GM23338 (cell line): ENCODE measurements around the gene PLS1. TPM values are rescaled to one million over a fixed set of nuclear protein-coding genes. Genes with fewer than 3 reads are reported as not detected.

Source experiments
- ATAC-seq: fragments of 200-7000 bp; cut with Tn5 transposase; 3 replicates; pipeline ENCODE4 v1.9.1; 2020
- DNase-seq: peaks from one replicate; pipeline ENCODE4 v3.0.0-alpha.2; 2015; ENCODE audit warnings: low spot score
- H2AFZ ChIP-seq: fragments of 200-600 bp; sonication (generic); 2 replicates; pipeline ENCODE4 v1.8.0; 2016; ENCODE audit warnings: antibody characterized with exemption, mild to moderate bottlenecking, moderate library complexity
- H3F3A ChIP-seq: fragments of 200-600 bp; sonication (generic); replicated peaks from 2 replicates; pipeline ENCODE4 v1.8.0; 2017; ENCODE audit warnings: antibody characterized with exemption, mixed run types, low read depth
- H3K27ac ChIP-seq: fragments of 200-600 bp; sonication (generic); 2 replicates; pipeline ENCODE4 v1.6.1; 2016; ENCODE audit warnings: low read depth
- H3K27me3 ChIP-seq: fragments of 200-600 bp; sonication (generic); 2 replicates; pipeline ENCODE4 v1.8.0; 2016; ENCODE audit warnings: mild to moderate bottlenecking, mixed run types, moderate library complexity; ENCODE audit not compliant: insufficient read depth
- H3K36me3 ChIP-seq: fragments of 200-600 bp; sonication (generic); 2 replicates; pipeline ENCODE4 v1.8.0; 2016; ENCODE audit warnings: mild to moderate bottlenecking; ENCODE audit not compliant: insufficient read depth
- H3K4me1 ChIP-seq: fragments of 200-600 bp; sonication (generic); 2 replicates; pipeline ENCODE4 v1.8.0; 2016; ENCODE audit warnings: mild to moderate bottlenecking, moderate library complexity; ENCODE audit not compliant: insufficient read depth
- H3K4me2 ChIP-seq: fragments of 200-600 bp; sonication (generic); 2 replicates; pipeline ENCODE4 v1.7.1; 2017; ENCODE audit warnings: mixed run types
- H3K4me3 ChIP-seq: fragments of 200-600 bp; sonication (generic); 2 replicates; pipeline ENCODE4 v1.6.1; 2016; ENCODE audit warnings: mixed run types
- H3K79me2 ChIP-seq: fragments of 200-600 bp; sonication (generic); replicated peaks from 2 replicates; pipeline ENCODE4 v1.8.0; 2017; ENCODE audit warnings: mild to moderate bottlenecking; ENCODE audit not compliant: insufficient read depth
- H3K9me2 ChIP-seq: fragments of 200-600 bp; sonication (generic); 2 replicates; pipeline ENCODE4 v1.8.0; 2017; ENCODE audit not compliant: insufficient read depth
- H4K20me1 ChIP-seq: fragments of 200-600 bp; sonication (generic); replicated peaks from 2 replicates; pipeline ENCODE4 v1.8.0; 2017; ENCODE audit warnings: mild to moderate bottlenecking; ENCODE audit not compliant: insufficient read depth
- H3K27ac Mint-ChIP-seq: 2 replicates; pipeline ENCODE4 v1.8.0; 2020; ENCODE audit warnings: inconsistent platforms, mild to moderate bottlenecking, moderate library complexity, mixed read lengths
- H3K27me3 Mint-ChIP-seq: 3 replicates; pipeline ENCODE4 v1.8.0; 2022; ENCODE audit warnings: low read depth, mild to moderate bottlenecking, moderate library complexity, mixed read lengths, inconsistent platforms; ENCODE audit not compliant: insufficient read depth, poor library complexity
- H3K36me3 Mint-ChIP-seq: 3 replicates; pipeline ENCODE4 v1.8.0; 2021; ENCODE audit warnings: low read depth, mild to moderate bottlenecking, inconsistent platforms, moderate library complexity, mixed read lengths
- H3K4me1 Mint-ChIP-seq: 3 replicates; pipeline ENCODE4 v1.8.0; 2020; ENCODE audit warnings: mild to moderate bottlenecking, inconsistent platforms, mixed read lengths
- H3K4me3 Mint-ChIP-seq: 3 replicates; pipeline ENCODE4 v1.8.0; 2021; ENCODE audit warnings: moderate library complexity, mild to moderate bottlenecking, inconsistent platforms, mixed read lengths
- H3K9me3 Mint-ChIP-seq: 3 replicates; pipeline ENCODE4 v1.8.0; 2020; ENCODE audit warnings: moderate library complexity, mild to moderate bottlenecking, inconsistent platforms, mixed read lengths
- CREB1 ChIP-seq: fragments of 250-450 bp; sonication (Bioruptor Pico); IDR thresholded peaks from 2 replicates; pipeline ENCODE4 v1.5.0; 2020; ENCODE audit warnings: low read depth, mild to moderate bottlenecking, moderate library complexity
- CTCF ChIP-seq, 2 experiments: fragments of 200-600 bp in 1 of 2; sonication (generic) in 1 of 2; conservative IDR thresholded peaks; 2 replicates each; pipeline versions ENCODE4 v1.5.1 to v1.6.1; 2016 to 2017; ENCODE audit warnings: antibody characterized with exemption in 2 of 2, low read depth in 2 of 2, mild to moderate bottlenecking in 2 of 2, moderate library complexity in 1 of 2
- EZH2 ChIP-seq: fragments of 200-600 bp; sonication (generic); IDR thresholded peaks from one replicate; pipeline ENCODE4 v1.8.0; 2017; ENCODE audit warnings: antibody characterized with exemption, mild to moderate bottlenecking, low read depth; ENCODE audit not compliant: unreplicated experiment
- EZH2phosphoT487 ChIP-seq: fragments of 200-600 bp; sonication (generic); IDR thresholded peaks from one replicate; pipeline ENCODE4 v1.8.1; 2018; ENCODE audit warnings: antibody characterized with exemption; ENCODE audit not compliant: unreplicated experiment
- JUNB ChIP-seq: IDR thresholded peaks from one replicate; pipeline ENCODE4 v1.6.1; 2016; ENCODE audit warnings: antibody characterized with exemption; ENCODE audit not compliant: unreplicated experiment
- NANOG ChIP-seq: IDR thresholded peaks from 2 replicates; pipeline ENCODE4 v1.6.1; 2016; ENCODE audit warnings: antibody characterized with exemption, borderline replicate concordance
- POLR2AphosphoS5 ChIP-seq: IDR thresholded peaks from 2 replicates; pipeline ENCODE4 v1.6.1; 2016; ENCODE audit warnings: antibody characterized with exemption, low read depth
- STAT1 ChIP-seq: IDR thresholded peaks from one replicate; pipeline ENCODE4 v1.6.1; 2016; ENCODE audit warnings: antibody characterized with exemption; ENCODE audit not compliant: unreplicated experiment
- ZNF331 ChIP-seq: fragments of 250-450 bp; sonication (Bioruptor Pico); IDR thresholded peaks from 2 replicates; pipeline ENCODE4 v1.5.0; 2020; ENCODE audit warnings: low read depth, mild to moderate bottlenecking, moderate library complexity
- polyA plus RNA-seq: library from polyadenylated mRNA; unstranded; fragments of >200 nt; fragmentation: Nextera tagmentation; extraction: Ambion mirVana; gene quantifications from 2 replicates; pipeline ENCODE4 v1.2.1, GENCODE V29; 2016
- total RNA-seq: library from RNA; depleted of rRNA; stranded (reverse); fragments of >200 nt; shearing (Covaris generic); gene quantifications from 2 replicates; pipeline ENCODE4 v1.2.3, GENCODE V29; 2014
- TF ChIP-seq, protein P1 (sequence below): IDR thresholded peaks from 2 replicates; pipeline ENCODE4 v1.6.1; 2016; ENCODE audit warnings: antibody characterized with exemption
- TF ChIP-seq, protein P2 (sequence below): IDR thresholded peaks from one replicate; pipeline ENCODE4 v1.6.1; 2018; ENCODE audit warnings: antibody characterized with exemption; ENCODE audit not compliant: unreplicated experiment

PLS1 gene
- total and polyA plus RNA-seq, 2 experiments from 2014 or later, result 18.4 to 42.2 TPM

DNA sequence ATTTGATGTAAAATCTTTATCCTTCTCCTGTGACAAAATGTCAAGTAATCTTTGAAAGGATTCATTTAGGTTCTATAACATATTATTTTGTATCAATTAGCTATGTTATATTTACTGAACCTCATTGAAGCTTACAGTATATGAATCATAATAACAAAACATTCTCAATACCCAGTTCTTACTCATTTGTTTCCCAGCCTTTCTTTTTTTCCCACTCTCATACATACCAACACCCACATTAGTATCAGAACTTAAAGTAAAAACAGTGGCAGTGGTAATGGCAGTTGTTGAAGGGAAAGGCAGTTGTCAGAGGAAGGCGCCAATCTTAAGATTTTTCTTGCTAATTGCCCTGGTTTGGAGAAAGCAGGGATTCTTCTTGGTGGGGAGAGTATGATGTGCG, 94.4 kb downstream of the PLS1 start:
- H3K4me3 Mint-ChIP-seq, result no peak overlapping the region
- ATAC-seq (no peak), DNase-seq (no peak)
- no peaks in the 10 kb centered on the region for H3K4me1 Mint-ChIP-seq
- TF ChIP-seq CREB1 (no peak), POLR2AphosphoS5 (no peak), EZH2phosphoT487 (no peak), STAT1 (no peak), ZNF331 (CRISPR knock-in tag) (no peak), NANOG (no peak), CTCF (conservative IDR thresholded peaks at IDR 0.05; ENCODE audit: low read depth in 2 of 2) (no peak)
- TF ChIP-seq, protein P1, sequence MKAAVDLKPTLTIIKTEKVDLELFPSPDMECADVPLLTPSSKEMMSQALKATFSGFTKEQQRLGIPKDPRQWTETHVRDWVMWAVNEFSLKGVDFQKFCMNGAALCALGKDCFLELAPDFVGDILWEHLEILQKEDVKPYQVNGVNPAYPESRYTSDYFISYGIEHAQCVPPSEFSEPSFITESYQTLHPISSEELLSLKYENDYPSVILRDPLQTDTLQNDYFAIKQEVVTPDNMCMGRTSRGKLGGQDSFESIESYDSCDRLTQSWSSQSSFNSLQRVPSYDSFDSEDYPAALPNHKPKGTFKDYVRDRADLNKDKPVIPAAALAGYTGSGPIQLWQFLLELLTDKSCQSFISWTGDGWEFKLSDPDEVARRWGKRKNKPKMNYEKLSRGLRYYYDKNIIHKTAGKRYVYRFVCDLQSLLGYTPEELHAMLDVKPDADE, result no peak
- H3K27me3 Mint-ChIP-seq, result peaks cover 2% of the 10 kb centered on the region
- H2AFZ ChIP-seq, result no peak overlapping the region
- H3K9me2 ChIP-seq, result no peaks in the 10 kb centered on the region
- H3F3A ChIP-seq, result no peaks in the 10 kb centered on the region
- no peak overlapping the region for H3K27ac ChIP-seq
- no peaks in the 10 kb centered on the region for H4K20me1 ChIP-seq
- no peaks in the 10 kb centered on the region for H3K27me3 ChIP-seq
- no peaks in the 10 kb centered on the region for H3K36me3 ChIP-seq
- H3K9me3 Mint-ChIP-seq, result no peaks in the 10 kb centered on the region
- no peaks in the 10 kb centered on the region for H3K4me1 ChIP-seq
- H3K79me2 ChIP-seq, result no peaks in the 10 kb centered on the region
- no peak overlapping the region for H3K4me3 ChIP-seq
- H3K4me2 ChIP-seq, result no peak overlapping the region
- no peaks in the 10 kb centered on the region for H3K36me3 Mint-ChIP-seq
- no peak overlapping the region for H3K27ac Mint-ChIP-seq

- Histone ChIP-seq H3F3A (no peaks in the 10 kb centered on the region), H3K79me2 (no peaks in the 10 kb centered on the region), H3K27ac (no peak overlapping the region), H2AFZ (no peak overlapping the region), H3K27me3 (no peaks in the 10 kb centered on the region), H3K4me2 (no peak overlapping the region), H3K4me1 (no peaks in the 10 kb centered on the region), H3K9me2 (no peaks in the 10 kb centered on the region), H3K4me3 (no peak overlapping the region), H3K36me3 (no peaks in the 10 kb centered on the region), H4K20me1 (no peaks in the 10 kb centered on the region)
- DNase-seq (no peak), ATAC-seq (no peak)
- peaks cover 2% of the 10 kb centered on the region for H3K27me3 Mint-ChIP-seq
- no peak overlapping the region for H3K27ac Mint-ChIP-seq
- H3K9me3 Mint-ChIP-seq, result no peaks in the 10 kb centered on the region
- no peak overlapping the region for H3K4me3 Mint-ChIP-seq
- H3K36me3 Mint-ChIP-seq, result no peaks in the 10 kb centered on the region
- no peaks in the 10 kb centered on the region for H3K4me1 Mint-ChIP-seq
- TF ChIP-seq JUNB (no peak), EZH2 (no peak), CREB1 (no peak), POLR2AphosphoS5 (no peak), CTCF (conservative IDR thresholded peaks at IDR 0.05; ENCODE audit: low read depth in 2 of 2) (no peak), STAT1 (no peak), EZH2phosphoT487 (no peak)
- TF ChIP-seq, protein P2, sequence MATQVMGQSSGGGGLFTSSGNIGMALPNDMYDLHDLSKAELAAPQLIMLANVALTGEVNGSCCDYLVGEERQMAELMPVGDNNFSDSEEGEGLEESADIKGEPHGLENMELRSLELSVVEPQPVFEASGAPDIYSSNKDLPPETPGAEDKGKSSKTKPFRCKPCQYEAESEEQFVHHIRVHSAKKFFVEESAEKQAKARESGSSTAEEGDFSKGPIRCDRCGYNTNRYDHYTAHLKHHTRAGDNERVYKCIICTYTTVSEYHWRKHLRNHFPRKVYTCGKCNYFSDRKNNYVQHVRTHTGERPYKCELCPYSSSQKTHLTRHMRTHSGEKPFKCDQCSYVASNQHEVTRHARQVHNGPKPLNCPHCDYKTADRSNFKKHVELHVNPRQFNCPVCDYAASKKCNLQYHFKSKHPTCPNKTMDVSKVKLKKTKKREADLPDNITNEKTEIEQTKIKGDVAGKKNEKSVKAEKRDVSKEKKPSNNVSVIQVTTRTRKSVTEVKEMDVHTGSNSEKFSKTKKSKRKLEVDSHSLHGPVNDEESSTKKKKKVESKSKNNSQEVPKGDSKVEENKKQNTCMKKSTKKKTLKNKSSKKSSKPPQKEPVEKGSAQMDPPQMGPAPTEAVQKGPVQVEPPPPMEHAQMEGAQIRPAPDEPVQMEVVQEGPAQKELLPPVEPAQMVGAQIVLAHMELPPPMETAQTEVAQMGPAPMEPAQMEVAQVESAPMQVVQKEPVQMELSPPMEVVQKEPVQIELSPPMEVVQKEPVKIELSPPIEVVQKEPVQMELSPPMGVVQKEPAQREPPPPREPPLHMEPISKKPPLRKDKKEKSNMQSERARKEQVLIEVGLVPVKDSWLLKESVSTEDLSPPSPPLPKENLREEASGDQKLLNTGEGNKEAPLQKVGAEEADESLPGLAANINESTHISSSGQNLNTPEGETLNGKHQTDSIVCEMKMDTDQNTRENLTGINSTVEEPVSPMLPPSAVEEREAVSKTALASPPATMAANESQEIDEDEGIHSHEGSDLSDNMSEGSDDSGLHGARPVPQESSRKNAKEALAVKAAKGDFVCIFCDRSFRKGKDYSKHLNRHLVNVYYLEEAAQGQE, result no peak
- TF ChIP-seq, protein P1, result no peak
Measured at GRCh38 chr3:142691527-142691926, 95.3 kb downstream of the PLS1 start.
